HepG2 (cell line): ENCODE data around the gene SOCS7. TPM values are rescaled to one million over a fixed set of nuclear protein-coding genes. Genes with fewer than 3 reads are reported as not detected.

Source experiments
- ATAC-seq: fragments of 200-7000 bp; cut with Tn5 transposase; 3 replicates; pipeline ENCODE4 v1.9.1; 2020; ENCODE audit warnings: mild to moderate bottlenecking, moderate library complexity
- BruUV-seq: library from RNA; stranded (reverse); fragments of 400-500 nt; replicated peaks from 2 replicates; lab custom pipeline; 2021; lab: Mats Ljungman, UMichigan
- CTCF ChIA-PET: fragments of 300-600 bp; formaldehyde crosslinking; extraction: SDS; loops from one replicate; lab custom pipeline; 2021; ENCODE audit warnings: low total read pairs, inconsistent platforms, low intra/inter-chr PET ratio; lab: Yijun Ruan, JAX
- POLR2A ChIA-PET: fragments of 350-600 bp; sonication (Branson Sonifier 250); formaldehyde crosslinking; loops from one replicate; lab custom pipeline; 2020; ENCODE audit warnings: antibody characterized with exemption, inconsistent platforms; lab: Yijun Ruan, JAX
- DNase-seq: peaks from one replicate; pipeline ENCODE4 v3.0.0-alpha.2; 2015; ENCODE audit warnings: low spot score
- FAIRE-seq: peaks from 3 replicates; lab custom pipeline; 2011; peaks lifted over from hg19 to GRCh38; lab: Jason Lieb, UNC
- H2AFZ ChIP-seq: one replicate; pipeline ENCODE4 v1.6.1; 2011; ENCODE audit warnings: low read length, inconsistent platforms
- H3K27ac ChIP-seq: fragments of 300-600 bp; 3 replicates; pipeline ENCODE4 v1.8.0; 2011; ENCODE audit warnings: mixed run types, mild to moderate bottlenecking, mixed read lengths, low read length, inconsistent platforms; ENCODE audit not compliant: insufficient read depth; ENCODE audit errors: extremely low read length
- H3K27me3 ChIP-seq, 2 experiments: fragments of 200-600 bp in 1 of 2; 2 replicates in 1 of 2; 3 replicates in 1 of 2; pipeline versions ENCODE4 v1.6.0 to v1.8.0; 2011; ENCODE audit warnings: low read length in 2 of 2, mild to moderate bottlenecking in 2 of 2, moderate library complexity in 2 of 2, inconsistent platforms in 1 of 2; ENCODE audit not compliant: insufficient read depth in 2 of 2, control insufficient read depth in 1 of 2
- H3K36me3 ChIP-seq, 2 experiments: fragments of 200-600 bp in 1 of 2; replicated peaks in 1 of 2; 2 replicates in 1 of 2; 3 replicates in 1 of 2; pipeline versions ENCODE4 v1.5.1 to v1.8.0; 2011; ENCODE audit warnings: low read length in 2 of 2, inconsistent platforms in 1 of 2; ENCODE audit not compliant: insufficient read depth in 2 of 2, control insufficient read depth in 1 of 2
- H3K4me1 ChIP-seq: 2 replicates; pipeline ENCODE4 v1.5.1; 2012; ENCODE audit warnings: low read length, inconsistent platforms; ENCODE audit not compliant: insufficient read depth
- H3K4me2 ChIP-seq: 2 replicates; pipeline ENCODE4 v1.6.0; 2011; ENCODE audit warnings: low read depth, low read length, inconsistent platforms
- H3K4me3 ChIP-seq, 3 experiments: fragments of 200-600 bp in 1 of 3; sonication (generic), shearing (Covaris generic) in 1 of 3; replicated peaks in 1 of 3; 2 replicates each; pipeline ENCODE4 v1.5.1; 2011 to 2016; ENCODE audit warnings: low read length in 3 of 3, inconsistent platforms in 2 of 3, low read depth in 2 of 3, mild to moderate bottlenecking in 2 of 3, control low read depth in 1 of 3, mixed read lengths in 1 of 3; ENCODE audit not compliant: insufficient read depth in 1 of 3
- H3K79me2 ChIP-seq: one replicate; pipeline ENCODE4 v1.6.1; 2011; ENCODE audit warnings: low read length, inconsistent platforms; ENCODE audit not compliant: insufficient read depth
- H3K9ac ChIP-seq: 2 replicates; pipeline ENCODE4 v1.6.0; 2011; ENCODE audit warnings: mild to moderate bottlenecking, low read depth, low read length, inconsistent platforms; ENCODE audit not compliant: insufficient read depth
- H3K9me3 ChIP-seq: 2 replicates; pipeline ENCODE4 v1.5.1; 2012; ENCODE audit warnings: mild to moderate bottlenecking, low read length
- H4K20me1 ChIP-seq: 2 replicates; pipeline ENCODE4 v1.6.0; 2011; ENCODE audit warnings: inconsistent platforms, mild to moderate bottlenecking, low read length, moderate library complexity; ENCODE audit not compliant: insufficient read depth
- ARNT ChIP-seq: fragments of 450-650 bp; IDR thresholded peaks from 2 replicates; pipeline ENCODE4 v1.6.1; 2017
- ATF2 ChIP-seq: sonication (generic); formaldehyde crosslinking; IDR thresholded peaks from 2 replicates; pipeline ENCODE4 v1.4.0; 2020; ENCODE audit warnings: missing genetic modification reagents
- FOXJ3 ChIP-seq: sonication (generic); formaldehyde crosslinking; IDR thresholded peaks from 2 replicates; pipeline ENCODE4 v1.4.0; 2020; ENCODE audit warnings: missing genetic modification reagents, mild to moderate bottlenecking, borderline replicate concordance
- HMG20B ChIP-seq: conservative IDR thresholded peaks from 2 replicates; pipeline ENCODE4 v1.6.1; 2016; ENCODE audit warnings: missing genetic modification reagents, missing compliant biosample characterization
- JDP2 ChIP-seq: sonication (generic); formaldehyde crosslinking; IDR thresholded peaks from 2 replicates; pipeline ENCODE4 v1.8.1; 2022; ENCODE audit warnings: missing genetic modification reagents, borderline replicate concordance
- MYPOP ChIP-seq: sonication (generic); formaldehyde crosslinking; IDR thresholded peaks from 2 replicates; pipeline ENCODE4 v1.8.1; 2023; ENCODE audit warnings: mild to moderate bottlenecking, moderate library complexity, missing genetic modification reagents
- TBL1XR1 ChIP-seq: fragments of 150-350 bp; IDR thresholded peaks from 2 replicates; pipeline ENCODE4 v1.6.1; 2014; ENCODE audit warnings: borderline replicate concordance, low read length; ENCODE audit not compliant: partially characterized antibody
- ZNF232 ChIP-seq: sonication (generic); formaldehyde crosslinking; IDR thresholded peaks from 2 replicates; pipeline ENCODE4 v1.4.0; 2020; ENCODE audit warnings: missing genetic modification reagents, borderline replicate concordance
- ZNF546 ChIP-seq: sonication (generic); formaldehyde crosslinking; conservative IDR thresholded peaks from 2 replicates; pipeline ENCODE4 v1.8.1; 2023; ENCODE audit warnings: mild to moderate bottlenecking, missing genetic modification reagents
- ZNF614 ChIP-seq: IDR thresholded peaks from 2 replicates; pipeline ENCODE4 v1.6.1; 2018; ENCODE audit warnings: missing biosample characterization, missing genetic modification reagents, inconsistent platforms, borderline replicate concordance
- ZNF619 ChIP-seq: sonication (generic); formaldehyde crosslinking; IDR thresholded peaks from 2 replicates; pipeline ENCODE4 v1.4.0; 2020; ENCODE audit warnings: mild to moderate bottlenecking, missing genetic modification reagents
- ZNF629 ChIP-seq: sonication (generic); formaldehyde crosslinking; conservative IDR thresholded peaks from 2 replicates; pipeline ENCODE4 v1.5.0; 2020; ENCODE audit warnings: missing genetic modification reagents
- ZNF775 ChIP-seq: sonication (generic); formaldehyde crosslinking; IDR thresholded peaks from 2 replicates; pipeline ENCODE4 v1.4.0; 2020; ENCODE audit warnings: missing genetic modification reagents, mild to moderate bottlenecking, moderate library complexity, borderline replicate concordance
- WGBS: methylation state at CpG from one replicate; pipeline ENCODE4 v1.1.6; 2017; ENCODE audit warnings: low lambda C conversion rate; 5-methylcytosine and 5-hydroxymethylcytosine counted together
- in situ Hi-C: cut with HindIII; loops from 2 replicates; pipeline ENCODE4 v1.10.0; 2017; ENCODE audit warnings: low pct_unique_long_range_greater_than_20kb; ENCODE audit not compliant: extremely low pct_ligation_motif_present
- intact Hi-C: fragments of 100-400 bp; cut with micrococcal nuclease; formaldehyde crosslinking; loops from one replicate; pipeline ENCODE4 v1.10.0; 2022; ENCODE audit not compliant: unreplicated experiment
- polyA plus RNA-seq, 8 experiments: library from polyadenylated mRNA; depleted of rRNA in 3 of 8; stranded (reverse) in 7 of 8; unstranded in 1 of 8; fragments of >200 nt; fragmentation: Illumina TruSeq in 4 of 8; extraction: Trizol in 4 of 8; gene quantifications; 2 replicates each; pipeline versions ENCODE4 v1.2.1 to v1.2.3, GENCODE V29; 2011 to 2016; ENCODE audit warnings: low read depth in 4 of 8, missing spikeins in 1 of 8, mixed read lengths in 1 of 8; ENCODE audit not compliant: insufficient read depth in 1 of 8
- total RNA-seq, 5 experiments: library from RNA; depleted of rRNA; stranded (reverse); fragments of >200 nt; fragmentation: Illumina TruSeq; extraction: Trizol; gene quantifications; 2 replicates each; pipeline ENCODE4 v1.2.3, GENCODE V29; 2016; ENCODE audit warnings: low read depth in 1 of 5

The SOCS7 gene
- total and polyA plus RNA-seq, 2 of the 13 experiments (the other 11 are each of a cell fraction or from before 2014, with no cell fraction given), result 19.2 to 24.2 TPM

- TF ChIP-seq ZNF619 (CRISPR knock-in tag) (no peak), ZNF614 (CRISPR knock-in tag) (no peak), ATF2 (CRISPR knock-in tag) (no peak), ZNF546 (no peak), ZNF629 (CRISPR knock-in tag) (no peak), HMG20B (CRISPR knock-in tag) (no peak), JDP2 (CRISPR knock-in tag) (no peak), ZNF775 (CRISPR knock-in tag) (no peak)
- TF ChIP-seq, all 625 proteins: peak for 0
These were observed 43.4 kb downstream of the SOCS7 start (continued) for GRCh38 chr17:38395090-38395489.

GRCh38 chr17:38397227-38397626 lies 45.6 kb downstream of the SOCS7 start:
- in situ Hi-C loops (no loop called here), intact Hi-C loops (no loop called here)
- Histone ChIP-seq H4K20me1 (no peaks in the 10 kb centered on the region), H3K9ac (no peak overlapping the region), H3K4me1 (no peaks in the 10 kb centered on the region), H3K36me3 (peaks cover 39 to 79% of the 10 kb centered on the region in 2 experiments), H3K4me2 (no peak overlapping the region), H3K9me3 (no peaks in the 10 kb centered on the region), H3K27me3 (no peaks in the 10 kb centered on the region), H3K27ac (no peak overlapping the region), H3K79me2 (no peaks in the 10 kb centered on the region), H2AFZ (no peak overlapping the region), H3K4me3 (no peak overlapping the region)
- FAIRE-seq (no peak), DNase-seq (no peak), ATAC-seq (no peak)
- ChIA-PET POLR2A (no interaction called here), CTCF (no interaction called here)
- no TSS peak for BruUV-seq
- WGBS, result 97% methylated on average over 2 of the region's 2 CpGs
- TF ChIP-seq ZNF232 (CRISPR knock-in tag), result no peak
- no peak for TF ChIP-seq TBL1XR1
- no peak for TF ChIP-seq ARNT
- TF ChIP-seq FOXJ3 (CRISPR knock-in tag), result no peak
- TF ChIP-seq MYPOP (CRISPR knock-in tag), result no peak
